Islet of Langerhans (tissue), 1 donor: ENCODE results near the gene ABLIM1.
A peak's percentile ranks its signal among the peaks of the same experiment; 100 is the strongest.

Experiments
- FAIRE-seq: peaks from one replicate; lab custom pipeline; 2011; peaks lifted over from hg19 to GRCh38; lab: Jason Lieb, UNC

ABLIM1 gene

GRCh38 chr10:114618722-114619121 is 39.4 kb downstream of the ABLIM1 start:
- FAIRE-seq = no peak

DNA sequence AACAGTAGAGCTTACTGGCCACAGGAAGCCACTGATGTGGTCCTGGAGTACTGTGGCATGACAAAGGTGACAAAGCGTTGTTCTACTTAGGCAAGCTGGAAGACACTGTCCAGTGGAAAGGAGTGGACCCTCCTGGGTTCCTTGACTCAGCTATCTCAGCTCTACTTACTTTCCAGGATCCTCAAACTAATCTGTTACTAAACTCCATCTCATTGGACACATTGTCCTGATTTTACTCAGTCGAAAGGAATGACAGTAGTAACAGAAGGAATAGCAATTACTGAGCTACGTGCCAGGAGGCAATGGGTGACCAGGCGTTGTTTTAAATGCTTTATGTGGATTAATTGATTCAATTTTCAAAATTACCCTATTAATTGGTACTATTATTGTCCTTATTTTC is 41.6 kb downstream of the ABLIM1 start:
- FAIRE-seq = no peak

DNA sequence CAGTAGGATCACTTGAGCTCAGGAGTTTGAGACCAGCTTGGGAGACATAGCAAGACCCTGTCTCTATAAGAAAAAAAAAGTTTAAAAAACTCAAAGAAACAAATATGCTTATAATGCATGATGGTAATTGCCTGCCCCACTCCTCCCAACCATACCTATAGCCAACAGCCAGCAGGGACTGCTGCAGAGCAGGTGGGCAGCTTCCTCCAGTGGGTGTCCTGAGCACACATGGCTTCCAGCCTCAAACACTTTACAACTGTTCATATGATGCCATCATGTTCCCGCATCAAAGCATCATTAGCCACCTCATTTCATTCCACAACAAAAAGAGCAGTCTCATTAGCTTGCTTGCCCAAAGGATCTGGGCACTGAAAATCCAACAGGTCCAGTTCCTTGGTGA is 42.0 kb downstream of the ABLIM1 start:
- no peak for FAIRE-seq

- FAIRE-seq = no peak
Measured at GRCh38 chr10:114615600-114616007, 42.5 kb downstream of the ABLIM1 start.

DNA sequence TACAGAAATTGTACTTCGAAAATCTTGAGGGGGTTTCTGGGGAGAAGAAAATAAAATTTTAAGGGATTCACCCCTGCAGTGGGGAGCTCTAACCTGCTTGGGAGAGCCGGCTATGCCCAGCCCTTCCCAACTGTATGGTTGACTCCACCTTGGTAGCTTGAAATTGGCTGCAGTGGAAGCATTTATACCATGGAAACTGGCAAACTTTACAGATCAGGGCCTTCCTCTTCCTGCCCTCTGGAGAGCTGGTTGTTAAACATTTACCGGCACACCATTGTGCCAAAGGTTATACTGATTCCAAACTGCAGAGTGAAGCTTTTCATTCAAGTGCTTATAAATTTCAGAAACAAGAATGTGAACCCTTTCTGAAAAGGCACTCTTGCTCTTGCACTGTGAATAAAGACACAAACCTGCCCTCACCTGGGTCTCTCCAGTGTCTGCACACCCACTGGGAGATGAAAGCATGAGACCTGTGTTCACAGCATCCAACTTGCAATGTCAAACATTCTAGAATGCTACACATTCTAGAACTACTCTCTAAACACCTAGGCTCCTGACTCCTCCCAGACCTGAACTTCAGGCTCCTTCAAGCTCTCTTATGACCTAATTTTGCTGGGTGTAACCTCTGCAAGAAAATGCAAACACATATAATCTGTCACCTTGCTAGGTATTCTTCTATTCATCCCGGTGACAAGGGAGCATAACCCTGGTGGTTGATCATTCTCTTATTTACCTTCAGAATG is 44.7 kb downstream of the ABLIM1 start:
- FAIRE-seq = peak; percentile 21

- no peak for FAIRE-seq
Measured at GRCh38 chr10:114611617-114612016, 46.5 kb downstream of the ABLIM1 start.

DNA sequence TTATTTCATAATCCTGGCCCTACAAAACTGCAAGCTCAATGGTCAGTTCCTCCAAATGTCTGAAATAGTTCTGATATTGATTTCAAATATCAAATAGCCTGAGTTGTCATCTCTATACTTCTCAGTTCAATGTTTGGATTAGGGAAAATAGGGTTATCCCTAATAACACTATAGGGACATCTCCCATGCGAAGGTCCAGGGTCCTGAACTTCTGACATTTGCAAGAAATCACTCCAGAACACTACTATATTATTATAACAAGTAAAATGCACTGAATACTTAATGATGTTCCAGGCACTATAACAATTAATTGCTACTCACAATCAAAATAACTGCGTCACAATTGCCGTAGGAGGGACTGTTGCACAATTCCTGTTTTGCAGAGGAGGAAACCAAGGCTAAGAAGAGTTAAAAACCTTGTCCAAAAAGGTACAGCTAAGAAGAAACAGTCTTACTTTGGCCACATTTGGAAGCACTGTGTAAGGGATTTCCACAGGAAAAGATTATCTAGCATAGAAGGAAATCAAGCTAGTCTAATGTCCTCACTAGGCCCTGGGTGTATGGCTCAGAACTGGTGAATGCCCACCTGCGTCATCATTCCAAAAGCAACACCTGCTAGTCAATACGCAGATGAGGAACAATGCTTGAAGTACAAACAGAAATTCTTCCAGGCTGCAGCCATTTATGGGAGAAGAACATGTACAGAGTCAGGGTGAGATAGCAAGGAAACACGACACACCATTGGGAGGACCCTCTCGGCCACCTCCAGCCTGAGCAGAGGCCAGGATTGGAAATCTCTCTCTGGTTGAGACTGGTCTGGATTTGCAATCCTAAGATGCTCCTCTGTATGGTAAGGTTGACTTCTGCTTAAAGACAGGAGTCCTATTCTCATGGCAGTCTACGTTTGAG is 48.3 kb downstream of the ABLIM1 start:
- FAIRE-seq = no peak

- peak; percentile 95 for FAIRE-seq
Measured at GRCh38 chr10:114607358-114607998, 50.6 kb downstream of the ABLIM1 start.

GRCh38 chr10:114605155-114605797 is 52.8 kb downstream of the ABLIM1 start:
- no peak for FAIRE-seq

GRCh38 chr10:114604357-114605130 is 53.5 kb downstream of the ABLIM1 start:
- no peak for FAIRE-seq

- no peak for FAIRE-seq
Measured at GRCh38 chr10:114603948-114604347, 54.1 kb downstream of the ABLIM1 start.

DNA sequence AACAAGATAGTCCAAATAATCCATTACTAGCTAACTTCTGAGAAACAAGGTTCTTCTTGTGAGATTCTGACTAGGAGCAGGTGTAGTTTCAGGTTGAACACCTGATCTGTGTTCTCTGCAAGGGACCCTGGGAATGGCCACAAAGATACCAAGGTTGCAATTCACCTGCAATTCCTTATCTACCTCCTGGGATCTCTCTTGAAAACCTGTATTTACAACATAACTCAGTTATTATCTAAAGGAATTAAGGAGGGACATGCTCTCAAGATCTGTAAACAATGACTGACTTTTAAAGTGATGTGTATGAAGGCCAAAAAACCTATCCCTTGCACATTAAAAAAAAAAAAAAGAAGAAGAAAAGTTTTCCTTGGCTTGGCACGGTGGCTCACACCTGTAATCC is 54.8 kb downstream of the ABLIM1 start:
- FAIRE-seq = no peak

- no peak for FAIRE-seq
Measured at GRCh38 chr10:114600057-114600456, 58.0 kb downstream of the ABLIM1 start.

GRCh38 chr10:114596793-114597192 is 61.3 kb downstream of the ABLIM1 start:
- no peak for FAIRE-seq

GRCh38 chr10:114593816-114594468 is 64.1 kb downstream of the ABLIM1 start:
- FAIRE-seq = no peak

DNA sequence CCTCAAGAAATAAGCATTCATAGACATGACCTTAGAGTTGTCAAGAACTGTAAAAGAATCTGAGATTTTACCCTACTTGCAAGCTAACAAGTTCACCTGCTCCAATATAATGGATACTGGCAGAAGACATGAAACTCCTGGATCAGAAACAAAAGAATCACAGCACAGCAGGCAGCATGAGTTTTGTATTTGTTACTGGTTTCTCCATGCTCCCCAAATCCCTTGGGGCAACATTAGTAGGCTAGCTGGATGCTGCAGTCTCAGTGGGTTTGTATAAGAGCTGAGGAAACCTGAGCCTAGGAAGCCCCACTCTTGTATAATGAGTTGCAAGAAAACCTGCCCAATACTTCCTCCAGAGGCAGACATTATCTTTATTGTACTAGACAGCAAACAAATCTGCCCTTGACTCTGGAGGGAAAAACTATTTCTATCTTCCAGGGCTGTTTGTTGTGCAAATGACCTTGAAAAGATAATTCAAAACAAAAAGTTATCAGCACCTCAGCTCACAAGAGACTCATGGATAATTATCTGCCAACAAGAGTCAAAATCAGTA is 64.8 kb downstream of the ABLIM1 start:
- FAIRE-seq = no peak

GRCh38 chr10:114590993-114591392 is 67.1 kb downstream of the ABLIM1 start:
- no peak for FAIRE-seq

DNA sequence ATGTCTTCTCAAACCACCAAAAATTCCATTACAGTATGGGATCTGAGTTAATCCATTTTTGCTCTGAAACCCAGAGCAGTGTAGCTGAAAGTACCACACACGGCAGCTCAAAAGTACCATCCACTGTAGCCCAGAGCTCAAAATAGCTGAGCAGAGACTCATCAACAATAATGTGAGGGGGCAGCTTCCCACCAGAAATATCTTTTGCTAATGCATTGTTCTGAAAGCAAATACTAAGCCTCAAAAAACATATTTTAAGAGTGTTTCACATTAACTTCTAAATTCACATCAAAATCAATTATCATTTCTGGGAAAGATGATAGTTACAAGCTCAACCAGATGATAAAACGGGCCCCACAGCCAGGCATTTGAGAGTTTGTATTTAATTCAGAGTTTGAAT is 73.7 kb downstream of the ABLIM1 start:
- FAIRE-seq = no peak

GRCh38 chr10:114581071-114581470 is 77.0 kb downstream of the ABLIM1 start:
- no peak for FAIRE-seq

DNA sequence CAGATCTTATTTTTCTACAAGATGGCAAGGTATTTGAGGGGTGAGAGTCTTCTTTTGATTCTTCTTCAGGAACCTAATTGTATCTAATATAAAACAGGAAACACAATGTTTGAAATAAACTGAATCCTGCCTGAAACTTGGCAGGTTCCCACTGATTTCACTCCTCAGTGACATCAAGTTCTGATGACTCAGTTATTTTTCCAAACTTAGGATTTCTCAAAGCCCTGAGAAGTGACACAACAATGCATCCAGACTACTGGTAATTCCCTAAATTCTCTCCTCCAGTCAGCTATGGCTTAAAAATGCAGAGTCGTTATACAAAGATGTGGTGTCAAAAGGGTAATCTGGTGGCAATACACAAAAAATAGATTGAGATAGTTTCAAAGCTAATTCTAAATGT is 80.9 kb downstream of the ABLIM1 start:
- FAIRE-seq = peak; percentile 90

- no peak for FAIRE-seq
Measured at GRCh38 chr10:114576716-114577115, 81.4 kb downstream of the ABLIM1 start.
